ENCODE data around the gene FOXP2.
"Not testable (repeated sequence)": the region's sequence is repeated elsewhere in the genome, so short reads cannot be mapped to it uniquely, and the experiment has no call there.

FOXP2 gene

DNA sequence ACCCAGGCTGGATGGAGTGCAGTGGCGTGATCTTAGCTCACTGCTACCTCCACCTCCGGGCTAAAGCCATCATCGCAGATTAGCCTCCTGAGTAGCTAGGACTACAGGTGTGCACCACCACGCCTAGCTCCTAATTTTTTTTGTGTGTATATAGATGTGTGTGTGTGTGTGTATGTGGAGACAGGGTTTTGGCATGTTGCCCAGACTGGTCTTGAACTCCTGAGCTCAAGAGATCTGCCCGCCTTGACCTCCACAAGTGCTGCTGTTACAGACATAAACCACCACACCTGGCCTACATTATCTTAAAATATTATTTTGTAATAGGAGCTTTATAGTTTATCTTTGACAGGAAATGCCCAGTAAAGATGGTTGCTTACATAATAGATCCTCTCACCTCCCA is 25.0 kb downstream of the FOXP2 start:
- TF ChIP-seq, protein P1, sequence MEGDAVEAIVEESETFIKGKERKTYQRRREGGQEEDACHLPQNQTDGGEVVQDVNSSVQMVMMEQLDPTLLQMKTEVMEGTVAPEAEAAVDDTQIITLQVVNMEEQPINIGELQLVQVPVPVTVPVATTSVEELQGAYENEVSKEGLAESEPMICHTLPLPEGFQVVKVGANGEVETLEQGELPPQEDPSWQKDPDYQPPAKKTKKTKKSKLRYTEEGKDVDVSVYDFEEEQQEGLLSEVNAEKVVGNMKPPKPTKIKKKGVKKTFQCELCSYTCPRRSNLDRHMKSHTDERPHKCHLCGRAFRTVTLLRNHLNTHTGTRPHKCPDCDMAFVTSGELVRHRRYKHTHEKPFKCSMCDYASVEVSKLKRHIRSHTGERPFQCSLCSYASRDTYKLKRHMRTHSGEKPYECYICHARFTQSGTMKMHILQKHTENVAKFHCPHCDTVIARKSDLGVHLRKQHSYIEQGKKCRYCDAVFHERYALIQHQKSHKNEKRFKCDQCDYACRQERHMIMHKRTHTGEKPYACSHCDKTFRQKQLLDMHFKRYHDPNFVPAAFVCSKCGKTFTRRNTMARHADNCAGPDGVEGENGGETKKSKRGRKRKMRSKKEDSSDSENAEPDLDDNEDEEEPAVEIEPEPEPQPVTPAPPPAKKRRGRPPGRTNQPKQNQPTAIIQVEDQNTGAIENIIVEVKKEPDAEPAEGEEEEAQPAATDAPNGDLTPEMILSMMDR (IDR thresholded peaks at IDR 0.05), result no peak
- Histone ChIP-seq H3K27ac (no peak overlapping the region), H3K27me3 (no peaks in the 10 kb centered on the region), H3K36me3 (no peaks in the 10 kb centered on the region), H3K4me1 (ENCODE audit: control insufficient read depth in 1 of 2, insufficient read depth in 1 of 2, low read depth in 1 of 2, low read length in 1 of 2) (peaks cover 0 to 3% of the 10 kb centered on the region in 2 experiments), H3K4me3 (ENCODE audit: low read depth in 1 of 2, low read length in 1 of 2) (no peak overlapping the region), H3K9me3 (no peaks in the 10 kb centered on the region)

DNA sequence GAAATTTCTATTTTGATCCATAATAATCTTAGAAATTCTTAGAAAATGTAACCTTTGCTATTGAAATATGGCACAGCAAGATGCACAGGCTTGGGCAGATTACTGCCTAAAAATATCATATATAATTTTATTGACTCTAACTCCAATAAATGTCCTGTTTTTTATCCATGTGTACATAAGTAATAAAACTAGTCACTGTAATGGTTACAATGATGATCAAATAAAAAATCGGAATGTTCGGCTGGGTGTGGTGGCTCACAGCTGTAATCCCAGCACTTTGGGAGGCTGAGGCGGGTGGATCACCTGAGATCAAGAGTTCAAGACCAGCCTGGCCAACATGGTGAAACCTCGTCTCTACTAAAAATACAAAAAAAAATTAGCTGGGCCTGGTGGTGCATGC is 26.3 kb downstream of the FOXP2 start:
- not testable (repeated sequence) for H3K4me3 ChIP-seq (ENCODE audit: low read depth in 1 of 2, low read length in 1 of 2); H3K27me3 ChIP-seq; H3K9me3 ChIP-seq; H3K36me3 ChIP-seq; H3K4me1 ChIP-seq (ENCODE audit: control insufficient read depth in 1 of 2, insufficient read depth in 1 of 2, low read depth in 1 of 2, low read length in 1 of 2); H3K27ac ChIP-seq

DNA sequence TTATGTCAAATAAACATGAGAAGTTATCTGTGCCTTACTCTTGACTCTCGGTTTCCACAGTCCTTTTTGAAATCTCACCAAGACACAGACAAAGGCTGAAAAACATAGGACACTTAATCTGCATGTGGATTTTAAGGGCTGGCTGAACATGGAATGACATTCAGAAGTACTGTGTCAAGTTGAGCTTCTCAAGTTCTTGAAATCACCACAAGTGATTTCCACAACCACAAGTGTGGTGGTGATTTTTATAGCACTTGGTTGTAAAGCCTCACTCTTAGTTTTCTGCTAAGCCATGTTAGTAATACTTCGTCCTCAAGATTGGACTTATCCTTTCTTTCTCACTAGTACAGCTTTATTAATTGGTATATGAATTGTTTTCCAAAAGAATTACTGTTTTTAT is 29.6 kb downstream of the FOXP2 start:
- TF ChIP-seq, protein P1 (IDR thresholded peaks at IDR 0.05), result no peak
- H3K4me3 ChIP-seq (ENCODE audit: low read depth in 1 of 2, low read length in 1 of 2), result no peak overlapping the region
- no peaks in the 10 kb centered on the region for H3K9me3 ChIP-seq
- no peak overlapping the region for H3K27ac ChIP-seq
- no peaks in the 10 kb centered on the region for H3K27me3 ChIP-seq
- H3K4me1 ChIP-seq (ENCODE audit: control insufficient read depth in 1 of 2, insufficient read depth in 1 of 2, low read depth in 1 of 2, low read length in 1 of 2), result no peaks in the 10 kb centered on the region
- H3K36me3 ChIP-seq, result no peaks in the 10 kb centered on the region

DNA sequence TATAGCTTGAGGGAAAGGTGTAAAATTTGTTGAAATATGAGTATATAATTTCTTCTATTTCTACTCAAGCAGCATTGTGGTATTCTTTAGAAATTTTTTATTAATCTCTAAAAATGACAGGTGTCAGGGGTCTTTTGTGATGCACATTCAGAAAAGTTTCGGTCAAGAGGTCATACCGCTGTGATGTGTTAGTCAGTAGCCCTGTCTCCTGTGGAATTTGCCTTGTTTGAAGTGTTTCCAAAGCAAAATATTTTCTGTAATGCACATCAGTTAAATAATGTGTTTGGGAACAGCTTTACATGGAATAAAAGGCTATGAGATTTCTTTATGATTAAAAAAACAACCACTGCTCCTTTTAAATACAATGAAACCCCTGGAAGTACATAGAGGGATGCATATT is 35.8 kb downstream of the FOXP2 start:
- Histone ChIP-seq H3K9me3 (no peaks in the 10 kb centered on the region), H3K4me1 (ENCODE audit: control insufficient read depth in 1 of 2, insufficient read depth in 1 of 2, low read depth in 1 of 2, low read length in 1 of 2) (no peaks in the 10 kb centered on the region), H3K4me3 (ENCODE audit: low read depth in 1 of 2, low read length in 1 of 2) (no peak overlapping the region), H3K36me3 (no peaks in the 10 kb centered on the region), H3K27ac (no peak overlapping the region), H3K27me3 (no peaks in the 10 kb centered on the region)
- TF ChIP-seq, protein P1 (IDR thresholded peaks at IDR 0.05), result no peak

DNA sequence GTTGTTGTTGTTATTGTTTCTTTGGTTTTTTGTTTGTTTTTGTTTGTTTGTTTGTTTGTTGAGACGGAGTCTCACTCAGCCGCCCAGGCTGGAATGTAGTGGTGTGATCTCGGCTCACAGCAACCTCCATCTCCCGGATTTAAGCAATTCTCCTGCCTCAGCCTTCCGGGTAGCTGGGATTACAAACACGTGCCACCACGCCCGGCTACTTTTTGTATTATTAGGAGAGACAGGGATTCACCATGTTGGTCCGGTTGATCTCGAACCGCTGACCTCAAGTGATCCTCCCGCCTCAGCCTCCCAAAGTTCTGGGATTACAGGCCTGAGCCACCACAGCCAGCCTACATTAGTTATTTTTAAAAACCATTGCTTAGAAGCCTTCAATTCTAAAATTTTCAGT is 45.0 kb downstream of the FOXP2 start:
- Histone ChIP-seq H3K27me3 (no peaks in the 10 kb centered on the region), H3K36me3 (no peaks in the 10 kb centered on the region), H3K4me3 (ENCODE audit: low read depth in 1 of 2, low read length in 1 of 2) (no peak overlapping the region), H3K9me3 (no peaks in the 10 kb centered on the region), H3K27ac (no peak overlapping the region), H3K4me1 (ENCODE audit: control insufficient read depth in 1 of 2, insufficient read depth in 1 of 2, low read depth in 1 of 2, low read length in 1 of 2) (no peaks in the 10 kb centered on the region)
- TF ChIP-seq, protein P1 (IDR thresholded peaks at IDR 0.05), result no peak

DNA sequence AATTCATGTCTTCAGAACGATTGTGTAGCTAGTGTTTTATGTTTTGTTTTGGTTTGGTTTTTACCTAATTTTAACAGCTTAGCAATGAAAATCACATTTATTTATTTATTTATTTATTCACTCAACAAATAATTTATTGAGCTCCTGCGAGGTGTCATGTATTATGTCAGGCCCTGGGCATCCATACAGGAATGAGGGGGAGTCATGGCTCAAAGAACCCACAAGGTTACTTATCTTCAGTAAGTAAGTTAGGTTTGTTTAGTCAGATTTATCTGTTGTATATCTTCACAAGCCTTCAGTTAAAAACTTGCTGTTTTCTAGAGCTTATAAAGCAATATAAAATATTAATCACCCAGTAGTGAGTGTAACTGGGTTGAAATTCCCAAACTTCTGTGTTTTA is 45.4 kb downstream of the FOXP2 start:
- Histone ChIP-seq H3K27me3 (no peaks in the 10 kb centered on the region), H3K9me3 (no peaks in the 10 kb centered on the region), H3K4me1 (ENCODE audit: control insufficient read depth in 1 of 2, insufficient read depth in 1 of 2, low read depth in 1 of 2, low read length in 1 of 2) (no peaks in the 10 kb centered on the region), H3K4me3 (ENCODE audit: low read depth in 1 of 2, low read length in 1 of 2) (no peak overlapping the region), H3K27ac (no peak overlapping the region), H3K36me3 (no peaks in the 10 kb centered on the region)
- TF ChIP-seq, protein P1 (IDR thresholded peaks at IDR 0.05), result no peak

Data from neutrophil (primary cell).